OCI-M1 (cell line): ENCODE data around the gene ZNF488.

Source experiments
- DNase-seq: peaks from one replicate; lab custom pipeline; 2025; lab: John Stamatoyannopoulos, UW

The ZNF488 gene

GRCh38 chr10:47330366-47330765 is 53.7 kb downstream of the ZNF488 start:
- DNase-seq: no peak

DNA sequence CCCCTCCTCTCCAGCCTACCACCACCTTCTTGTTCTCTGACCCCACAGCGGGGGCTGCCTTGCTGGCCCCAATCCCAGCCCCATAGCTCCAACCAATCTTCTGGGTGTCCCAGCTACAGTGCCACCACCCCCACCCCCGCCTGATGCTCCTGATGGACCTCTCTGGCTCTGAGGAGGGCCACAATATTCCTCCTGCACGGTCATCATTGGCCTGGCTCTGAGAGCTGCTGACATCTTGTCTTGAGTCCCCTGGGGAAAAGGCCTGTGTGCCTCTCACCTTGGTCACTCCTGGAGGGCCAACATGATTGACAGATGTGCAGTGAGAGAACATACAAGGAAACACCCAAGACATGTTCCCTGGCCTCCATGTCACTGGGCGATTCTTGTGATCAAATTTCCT is 54.2 kb downstream of the ZNF488 start:
- no peak for DNase-seq

GRCh38 chr10:47326927-47327330 is 57.2 kb downstream of the ZNF488 start:
- DNase-seq: peak; percentile 49

DNA sequence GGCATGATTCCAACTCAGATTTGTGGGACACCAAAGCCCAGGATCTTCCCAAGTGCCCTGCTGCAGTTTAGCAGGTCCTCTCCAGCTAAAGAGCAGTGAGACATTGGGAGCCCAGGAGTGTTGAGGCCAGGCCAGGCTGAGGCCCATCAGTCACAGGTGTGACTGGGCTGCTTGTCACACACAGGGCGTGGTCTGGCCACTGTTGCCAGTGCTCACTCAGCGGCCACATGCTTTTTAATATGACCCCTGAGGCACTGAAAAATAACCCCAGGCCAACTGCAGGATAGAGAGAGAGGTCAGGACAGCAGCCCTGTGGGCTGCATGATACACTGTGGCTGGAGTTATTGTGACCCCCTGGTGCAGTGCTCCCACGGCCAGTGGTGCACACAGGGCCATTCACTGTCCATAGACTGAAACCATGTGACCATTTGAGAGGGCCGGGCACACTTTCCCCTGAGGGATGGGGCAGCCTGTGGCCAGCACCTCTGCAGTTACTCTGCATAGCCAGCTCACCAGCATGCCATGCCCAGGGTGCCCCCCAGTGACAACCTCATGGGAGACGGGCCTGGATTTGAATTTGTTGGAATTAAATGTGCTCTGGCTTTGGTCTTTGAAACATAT is 57.7 kb downstream of the ZNF488 start:
- no peak for DNase-seq

- no peak for DNase-seq
These were observed 58.5 kb downstream of the ZNF488 start for GRCh38 chr10:47325303-47326291.

GRCh38 chr10:47323636-47324296 is 60.3 kb downstream of the ZNF488 start:
- DNase-seq: no peak

- DNase-seq: no peak
These were observed 61.0 kb downstream of the ZNF488 start for GRCh38 chr10:47323087-47323486.

- peak; percentile 44 for DNase-seq
These were observed 61.6 kb downstream of the ZNF488 start, which contains the start of gene GDF2 for GRCh38 chr10:47322300-47323061. TSS of gene GDF2 (plus strand) at chr10:47322454. CDS start at chr10:47322669, 215 bp downstream.

- DNase-seq: no peak
These were observed 62.4 kb downstream of the ZNF488 start for GRCh38 chr10:47321521-47322195.

GRCh38 chr10:47320812-47321211 is 63.3 kb downstream of the ZNF488 start:
- no peak for DNase-seq

- no peak for DNase-seq
These were observed 64.3 kb downstream of the ZNF488 start for GRCh38 chr10:47319784-47320183.

DNA sequence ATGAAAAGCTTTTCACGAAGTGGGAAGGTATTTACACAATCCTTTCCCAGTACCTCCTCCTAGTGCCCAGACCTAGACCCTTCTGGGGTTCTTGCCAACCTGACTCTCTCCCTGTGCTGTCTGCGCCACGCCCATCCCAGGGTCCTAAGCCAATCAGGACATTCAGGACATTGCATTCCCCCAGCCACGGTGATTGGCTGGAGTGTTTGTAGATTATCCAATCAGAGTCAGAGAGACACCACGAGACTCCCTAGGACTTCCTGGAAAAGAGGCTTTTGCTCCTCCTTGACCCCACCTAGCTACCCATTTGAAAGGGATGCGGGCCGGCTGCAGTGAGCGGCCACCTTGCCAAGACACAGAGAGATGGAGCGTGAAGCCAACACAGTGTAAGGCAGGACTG is 65.4 kb downstream of the ZNF488 start:
- DNase-seq: peak; percentile 15

DNA sequence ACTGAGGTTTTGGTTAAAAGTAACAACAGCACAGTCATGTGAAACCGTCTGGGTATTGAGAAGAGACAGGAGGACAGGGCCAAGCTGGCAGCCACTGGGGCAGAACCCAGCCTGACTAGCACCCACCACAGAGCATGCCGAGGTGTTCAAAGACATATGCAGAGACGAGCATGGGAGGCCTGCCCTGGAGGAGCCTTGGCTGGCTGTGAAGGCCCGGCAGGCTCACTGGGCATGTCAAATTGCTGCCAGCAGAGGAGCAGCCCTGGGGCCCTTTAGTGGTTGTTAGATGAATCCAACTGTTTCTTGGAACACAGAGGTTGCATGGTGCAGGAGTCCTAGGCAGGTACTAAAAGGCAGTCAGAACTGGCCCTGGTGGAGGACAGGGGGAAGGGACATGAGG is 66.8 kb downstream of the ZNF488 start:
- no peak for DNase-seq

GRCh38 chr10:47316131-47316530 is 68.0 kb downstream of the ZNF488 start:
- DNase-seq: no peak
